SH-SY5Y (cell line): ENCODE data around the gene TSC22D4.

Source experiments
- GATA2 ChIP-seq: IDR thresholded peaks from 2 replicates; pipeline ENCODE4 v1.6.1; 2011; ENCODE audit warnings: mild to moderate bottlenecking, low read depth, low read length
- GATA3 ChIP-seq: IDR thresholded peaks from 2 replicates; pipeline ENCODE4 v1.6.1; 2011; ENCODE audit warnings: low read depth, mild to moderate bottlenecking, low read length, moderate library complexity

GRCh38 chr7:100504887-100505611 is 26.0 kb upstream of the TSC22D4 start:
- no peak for TF ChIP-seq GATA2
- TF ChIP-seq GATA3 = no peak
